ENCODE results near the gene CRB1. TPM values are rescaled to one million over a fixed set of nuclear protein-coding genes. Genes with fewer than 3 reads are reported as not detected.

The CRB1 gene
- total and polyA plus RNA-seq, 8 donors: 0.09 to 0.31 (median 0.26) TPM

DNA sequence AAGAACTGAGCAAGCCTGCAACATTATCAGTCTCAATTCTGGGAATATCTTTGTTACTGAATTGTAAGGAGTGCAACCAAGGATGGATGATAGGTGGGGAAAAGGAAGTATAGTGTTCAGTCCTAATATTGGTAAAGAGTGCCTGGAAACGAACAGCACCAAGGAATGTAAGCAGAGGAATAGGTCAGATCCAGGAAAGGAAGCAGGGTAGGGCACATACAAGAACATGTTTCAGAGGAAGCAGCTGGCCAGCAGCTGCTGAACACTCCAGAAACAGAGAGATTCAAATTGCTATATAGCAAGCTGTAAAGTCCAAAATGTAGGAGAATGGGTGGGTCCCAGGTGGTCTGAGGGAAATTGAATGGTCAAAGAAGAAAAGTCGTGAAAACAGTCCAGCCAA, 37.9 kb downstream of the CRB1 start:
- Histone ChIP-seq H3K4me1 (no peaks in the 10 kb centered on the region), H3K4me3 (no peak overlapping the region), H3K9me3 (no peaks in the 10 kb centered on the region), H3K27me3 (no peaks in the 10 kb centered on the region), H3K36me3 (no peaks in the 10 kb centered on the region), H3K27ac (no peak overlapping the region)
- intact Hi-C loops (cut with DNase I): no loop called here
- ATAC-seq (no peak), DNase-seq (no peak)
- TF ChIP-seq, protein P1, sequence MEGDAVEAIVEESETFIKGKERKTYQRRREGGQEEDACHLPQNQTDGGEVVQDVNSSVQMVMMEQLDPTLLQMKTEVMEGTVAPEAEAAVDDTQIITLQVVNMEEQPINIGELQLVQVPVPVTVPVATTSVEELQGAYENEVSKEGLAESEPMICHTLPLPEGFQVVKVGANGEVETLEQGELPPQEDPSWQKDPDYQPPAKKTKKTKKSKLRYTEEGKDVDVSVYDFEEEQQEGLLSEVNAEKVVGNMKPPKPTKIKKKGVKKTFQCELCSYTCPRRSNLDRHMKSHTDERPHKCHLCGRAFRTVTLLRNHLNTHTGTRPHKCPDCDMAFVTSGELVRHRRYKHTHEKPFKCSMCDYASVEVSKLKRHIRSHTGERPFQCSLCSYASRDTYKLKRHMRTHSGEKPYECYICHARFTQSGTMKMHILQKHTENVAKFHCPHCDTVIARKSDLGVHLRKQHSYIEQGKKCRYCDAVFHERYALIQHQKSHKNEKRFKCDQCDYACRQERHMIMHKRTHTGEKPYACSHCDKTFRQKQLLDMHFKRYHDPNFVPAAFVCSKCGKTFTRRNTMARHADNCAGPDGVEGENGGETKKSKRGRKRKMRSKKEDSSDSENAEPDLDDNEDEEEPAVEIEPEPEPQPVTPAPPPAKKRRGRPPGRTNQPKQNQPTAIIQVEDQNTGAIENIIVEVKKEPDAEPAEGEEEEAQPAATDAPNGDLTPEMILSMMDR (IDR thresholded peaks at IDR 0.05): no peak

DNA sequence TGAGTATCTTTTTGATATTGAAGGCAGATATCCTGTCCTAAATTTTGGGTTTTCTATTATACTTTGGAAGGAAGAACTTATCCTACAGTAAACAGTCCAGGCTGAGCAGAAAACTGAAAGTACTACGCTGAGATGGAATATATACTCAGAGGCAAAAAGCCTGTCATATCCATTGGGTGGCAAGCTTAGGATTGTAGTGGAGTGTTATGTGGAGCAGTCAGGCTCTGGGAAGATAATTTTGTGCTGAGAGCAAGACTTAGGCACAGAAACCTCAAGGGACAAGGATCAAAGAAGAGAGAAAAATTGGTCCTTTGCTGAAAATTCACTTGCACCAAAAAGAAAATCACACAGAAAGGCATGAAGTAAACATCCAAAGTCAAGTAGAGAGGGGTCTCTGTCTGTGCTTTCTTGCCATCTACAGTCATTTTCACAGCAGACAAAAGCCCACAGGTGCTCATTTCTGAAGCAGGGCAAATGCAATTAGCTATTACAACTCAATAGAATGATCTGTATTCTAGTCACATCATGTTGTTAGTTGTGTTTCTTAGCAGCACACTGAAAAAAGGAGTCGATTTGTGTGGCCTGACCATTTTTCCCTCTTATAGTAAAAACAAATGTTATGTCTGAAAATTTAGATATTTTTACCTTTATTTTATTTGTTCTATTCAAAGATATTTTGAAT, 38.5 kb downstream of the CRB1 start:
- H3K36me3 ChIP-seq: no peaks in the 10 kb centered on the region
- TF ChIP-seq, protein P1 (IDR thresholded peaks at IDR 0.05): no peak
- H3K4me1 ChIP-seq: no peaks in the 10 kb centered on the region
- no peaks in the 10 kb centered on the region for H3K27me3 ChIP-seq
- intact Hi-C loops (cut with DNase I): no loop called here
- ATAC-seq (no peak), DNase-seq (no peak)
- no peaks in the 10 kb centered on the region for H3K9me3 ChIP-seq
- H3K4me3 ChIP-seq: no peak overlapping the region
- H3K27ac ChIP-seq: no peak overlapping the region

DNA sequence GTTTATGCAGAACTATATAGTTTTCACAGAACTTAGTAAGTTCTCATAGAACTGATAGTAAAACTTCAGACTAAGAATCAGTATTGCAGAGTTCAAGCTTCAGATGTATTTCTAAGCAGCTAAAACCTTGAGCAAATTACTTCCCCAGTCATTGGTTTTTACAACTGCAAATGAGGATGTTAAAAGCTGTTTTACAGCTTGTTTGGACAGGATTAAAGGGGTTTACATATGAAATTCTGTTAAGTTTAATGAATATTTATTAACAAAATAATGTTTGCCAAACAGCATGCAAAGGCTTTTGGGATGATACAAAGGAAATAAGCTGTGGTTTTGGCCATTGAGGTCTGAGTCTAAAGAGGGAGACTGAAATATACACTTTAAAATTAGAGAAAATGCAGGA, 39.1 kb downstream of the CRB1 start:
- H3K27ac ChIP-seq: no peak overlapping the region
- no peaks in the 10 kb centered on the region for H3K27me3 ChIP-seq
- H3K36me3 ChIP-seq: no peaks in the 10 kb centered on the region
- DNase-seq (no peak), ATAC-seq (no peak)
- H3K4me3 ChIP-seq: no peak overlapping the region
- no peaks in the 10 kb centered on the region for H3K4me1 ChIP-seq
- no peaks in the 10 kb centered on the region for H3K9me3 ChIP-seq
- TF ChIP-seq, protein P1 (IDR thresholded peaks at IDR 0.05): no peak
- intact Hi-C loops (cut with DNase I): no loop called here

DNA sequence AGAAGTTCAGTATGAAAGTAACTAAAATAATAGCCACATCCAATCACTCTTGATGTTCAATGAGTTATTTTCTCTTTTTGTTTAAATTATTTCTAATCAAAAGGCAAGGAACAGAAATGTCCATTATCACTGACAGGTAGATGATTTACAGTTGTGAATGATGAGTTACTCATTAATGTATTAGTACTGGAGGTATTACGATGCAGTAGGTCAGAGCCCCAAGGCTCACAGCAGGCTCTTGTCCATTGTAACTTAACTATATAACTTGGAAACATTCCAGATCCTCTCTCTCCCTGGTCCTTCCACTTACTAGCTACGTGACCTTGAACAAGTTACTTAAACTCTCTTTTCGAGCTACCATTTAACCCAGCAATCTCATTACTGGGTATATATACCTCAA, 39.5 kb downstream of the CRB1 start:
- DNase-seq (no peak), ATAC-seq (no peak)
- TF ChIP-seq, protein P1 (IDR thresholded peaks at IDR 0.05): no peak
- intact Hi-C loops (cut with DNase I): no loop called here
- H3K27me3 ChIP-seq: no peaks in the 10 kb centered on the region
- H3K9me3 ChIP-seq: no peaks in the 10 kb centered on the region
- H3K27ac ChIP-seq: no peak overlapping the region
- no peak overlapping the region for H3K4me3 ChIP-seq
- H3K36me3 ChIP-seq: no peaks in the 10 kb centered on the region
- no peaks in the 10 kb centered on the region for H3K4me1 ChIP-seq

DNA sequence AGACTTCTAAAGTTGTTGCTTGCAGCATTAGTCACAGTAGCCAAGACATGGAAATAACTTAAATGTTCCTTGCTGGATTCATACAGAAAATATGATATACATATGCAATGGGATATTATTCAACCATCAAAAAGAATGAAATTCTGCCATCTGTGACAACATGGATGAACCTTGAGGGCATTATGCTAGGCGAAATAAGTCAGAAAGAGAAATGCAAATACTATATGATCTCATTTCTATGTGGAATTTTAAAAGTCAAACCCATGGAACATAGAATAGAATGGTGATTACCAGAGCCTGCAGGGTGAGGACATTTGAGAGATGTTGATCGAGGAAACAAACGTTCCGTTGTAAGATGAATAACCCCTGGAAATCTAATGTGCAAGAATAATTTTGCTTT, 43.0 kb downstream of the CRB1 start:
- TF ChIP-seq, protein P1 (IDR thresholded peaks at IDR 0.05): no peak
- intact Hi-C loops (cut with DNase I): no loop called here
- H3K36me3 ChIP-seq: no peaks in the 10 kb centered on the region
- no peak for ATAC-seq
- H3K4me1 ChIP-seq: no peaks in the 10 kb centered on the region
- H3K9me3 ChIP-seq: no peaks in the 10 kb centered on the region
- H3K27me3 ChIP-seq: no peaks in the 10 kb centered on the region
- H3K4me3 ChIP-seq: no peak overlapping the region
- no peak for DNase-seq
- H3K27ac ChIP-seq: no peak overlapping the region

All from left lung (tissue), 10 donors.